A172 (cell line): ENCODE results near the gene PPL. TPM values are rescaled to one million over a fixed set of nuclear protein-coding genes. Genes with fewer than 3 reads are reported as not detected.
A peak's percentile ranks its signal among the peaks of the same experiment; 100 is the strongest.

ENCODE experiments used
- DNase-seq: peaks from one replicate; pipeline ENCODE4 v3.0.0-alpha.2; 2015; ENCODE audit warnings: low spot score
- total RNA-seq: library from RNA; depleted of rRNA; stranded (reverse); fragments of >200 nt; shearing (Covaris generic); gene quantifications from 2 replicates; pipeline ENCODE4 v1.2.3, GENCODE V29; 2014

The PPL gene
- total RNA-seq, 1 experiment from 2014 or later, result 0.81 TPM

DNA sequence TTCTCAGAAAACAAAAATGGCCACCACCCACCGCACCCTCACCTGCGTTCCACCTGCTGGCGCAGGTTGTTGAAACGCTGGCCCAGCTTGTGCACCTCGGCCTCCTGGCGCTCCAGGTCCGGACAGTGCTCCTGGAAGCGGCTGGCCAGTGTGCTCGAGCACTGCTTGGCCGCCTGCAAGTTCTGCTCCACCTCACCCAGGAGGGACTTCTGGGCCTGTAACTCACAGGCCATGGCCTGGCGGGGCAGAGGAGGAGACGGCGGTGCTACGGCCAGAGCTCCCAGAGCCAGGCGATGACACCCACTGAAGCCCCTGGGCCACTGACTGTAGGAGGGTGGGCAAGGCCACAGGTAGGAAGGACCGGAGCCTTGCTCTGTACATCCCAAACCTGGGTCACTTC is 46.3 kb downstream of the PPL start:
- DNase-seq, result no peak

DNA sequence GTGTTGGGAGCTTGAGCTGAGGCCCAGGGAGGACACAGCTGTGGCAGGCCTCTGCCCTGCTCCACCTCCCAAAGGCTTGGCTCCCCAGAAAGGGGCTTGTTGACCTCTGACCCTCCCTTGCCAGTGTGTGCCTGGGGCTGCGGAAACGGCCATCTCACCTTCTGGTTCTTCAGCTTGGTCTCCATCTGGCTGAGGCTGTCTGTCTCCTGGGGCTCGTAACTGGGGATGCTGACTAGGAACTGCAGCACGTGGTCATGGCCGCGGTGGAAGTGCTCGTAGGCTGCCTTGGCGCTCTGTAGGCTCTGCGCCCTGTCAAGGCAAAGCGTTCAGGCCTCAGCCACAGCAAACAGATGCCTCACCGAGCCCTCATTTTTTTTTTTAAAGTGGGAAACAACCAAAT is 46.9 kb downstream of the PPL start:
- DNase-seq, result no peak

DNA sequence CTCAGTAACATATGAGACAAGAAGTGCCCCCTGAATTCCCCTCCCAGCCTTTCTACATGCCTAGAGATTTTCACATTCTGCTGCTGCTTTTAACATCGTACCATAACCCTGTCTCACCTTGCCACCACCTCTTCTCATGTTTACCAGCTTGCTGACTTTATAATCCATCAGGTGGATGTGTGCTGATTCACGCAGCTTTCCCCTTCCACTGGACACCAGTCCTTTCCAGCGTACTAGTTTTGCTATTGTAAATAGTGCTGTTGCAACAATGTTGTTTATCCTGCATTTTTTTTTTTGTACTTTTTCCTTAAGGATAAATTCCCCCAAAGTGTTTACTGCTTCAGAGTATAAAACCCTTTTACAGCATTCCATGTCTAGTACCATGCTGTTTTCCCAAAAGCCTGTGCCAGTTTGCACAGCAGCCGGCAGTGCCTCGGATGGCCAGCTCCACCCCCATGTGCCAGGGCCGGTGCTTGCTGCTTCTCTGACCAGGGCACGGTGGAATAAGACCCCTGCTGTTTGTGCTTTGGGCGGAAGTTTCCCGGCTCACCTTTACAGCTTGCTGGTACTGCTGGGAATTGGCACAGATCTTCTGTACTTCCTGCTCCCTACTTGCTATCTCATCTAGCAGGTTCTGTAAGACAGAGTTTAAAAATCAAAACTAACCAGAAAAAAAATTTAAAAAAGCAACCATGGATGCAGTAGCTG is 48.4 kb downstream of the PPL start:
- no peak for DNase-seq

DNA sequence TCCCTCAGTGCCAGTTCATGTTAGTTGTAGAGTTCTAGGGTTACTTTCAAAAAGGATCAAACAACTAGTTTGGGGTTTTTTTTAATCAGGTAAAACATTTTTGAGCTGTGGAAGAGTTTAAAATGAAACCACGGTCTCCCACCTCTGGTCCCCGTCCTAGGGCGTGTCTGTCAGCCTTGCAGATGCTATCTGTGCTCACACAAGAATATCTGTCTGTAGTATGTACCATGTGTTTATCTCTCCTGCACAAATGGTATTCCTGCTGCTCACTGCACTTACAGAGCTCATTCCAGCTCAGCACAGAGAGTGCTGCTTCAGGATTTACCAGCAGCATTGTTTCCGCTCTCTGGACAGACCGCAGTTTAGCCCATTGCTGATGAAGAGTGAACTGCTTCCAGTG is 50.8 kb downstream of the PPL start:
- DNase-seq, result no peak

DNA sequence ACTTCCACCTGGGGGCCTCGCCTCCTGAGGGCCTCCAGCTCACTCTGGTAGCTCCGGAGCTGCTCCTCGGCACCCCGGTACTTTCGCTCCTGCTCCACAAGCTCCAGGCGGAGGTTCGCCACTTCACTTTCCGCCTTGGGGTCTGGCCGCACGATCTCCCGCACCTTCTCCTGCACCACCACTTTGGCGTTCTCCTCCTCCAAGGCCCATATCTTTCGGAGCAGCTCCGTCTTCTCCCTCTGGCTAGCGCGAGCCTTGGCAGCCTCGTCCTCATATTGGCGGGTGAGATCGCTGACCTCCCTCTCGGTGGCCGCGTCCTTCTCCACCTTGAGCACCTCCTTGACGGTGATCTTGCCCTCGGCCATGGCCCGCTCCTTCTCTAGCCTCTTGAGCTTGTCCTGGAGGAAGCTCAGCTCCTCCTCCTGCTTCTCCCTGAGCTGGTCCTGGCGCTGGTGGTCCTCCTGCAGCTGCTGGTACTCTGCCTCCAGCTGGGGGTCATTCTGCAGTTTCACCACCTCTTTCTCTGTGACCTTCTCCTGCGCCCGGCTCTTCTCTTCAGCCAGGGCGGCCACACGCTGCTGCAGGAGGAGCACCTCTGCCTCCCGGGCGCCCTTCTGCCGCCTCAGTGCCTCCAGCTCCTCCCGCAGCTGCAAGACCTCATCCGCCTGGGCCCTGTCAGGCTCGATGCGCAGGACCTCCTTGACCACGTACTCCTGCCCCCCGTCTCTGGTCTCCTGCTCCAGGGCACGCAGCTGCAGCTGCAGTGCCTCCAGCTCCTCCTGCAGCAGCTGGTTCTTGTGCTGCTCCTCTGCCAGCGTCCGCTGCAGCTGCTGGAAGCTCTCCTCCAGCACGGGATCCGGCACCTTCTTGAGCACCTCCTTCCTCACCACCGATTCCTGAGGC is 51.7 kb downstream of the PPL start:
- no peak for DNase-seq

DNA sequence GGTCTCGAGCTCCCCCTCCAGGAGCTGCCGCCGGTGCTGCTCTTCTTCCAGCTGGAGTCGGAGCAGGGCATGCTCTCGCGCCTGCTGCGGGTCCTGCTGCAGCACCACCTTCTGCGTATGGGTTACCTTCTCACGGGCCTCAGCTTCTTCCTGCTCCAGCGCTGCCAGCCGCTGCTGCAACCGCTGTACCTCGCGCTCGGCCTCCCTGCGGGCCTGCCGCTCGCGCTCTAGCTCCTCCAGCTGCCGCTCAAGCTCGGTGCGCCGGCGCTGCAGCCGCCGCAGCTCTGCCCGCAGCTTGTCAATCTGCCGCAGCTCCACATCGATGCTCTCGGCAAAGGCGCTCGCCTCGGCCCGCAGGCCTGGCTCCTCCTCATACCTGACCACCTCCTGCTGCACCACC is 52.7 kb downstream of the PPL start:
- DNase-seq, result no peak

DNA sequence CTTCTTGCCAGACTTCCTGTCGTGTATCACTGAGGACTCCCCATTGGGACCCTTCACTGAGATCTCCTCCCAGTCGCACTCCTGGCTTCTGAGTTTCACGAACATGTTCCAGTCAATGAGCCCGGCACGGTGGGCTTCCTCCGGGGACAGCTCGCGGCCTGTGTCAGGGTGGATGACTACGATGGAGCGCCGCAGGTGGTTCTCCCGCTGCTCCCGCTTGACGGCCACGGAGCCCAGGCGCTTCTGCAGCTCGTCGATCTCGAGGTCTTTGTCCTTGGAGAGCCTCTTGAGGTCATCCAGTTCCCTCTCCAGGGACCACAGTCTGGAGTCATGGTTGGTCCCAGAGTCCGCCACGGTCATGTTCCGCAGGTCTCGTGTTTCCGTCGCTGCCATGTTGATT is 53.4 kb downstream of the PPL start:
- no peak for DNase-seq

DNA sequence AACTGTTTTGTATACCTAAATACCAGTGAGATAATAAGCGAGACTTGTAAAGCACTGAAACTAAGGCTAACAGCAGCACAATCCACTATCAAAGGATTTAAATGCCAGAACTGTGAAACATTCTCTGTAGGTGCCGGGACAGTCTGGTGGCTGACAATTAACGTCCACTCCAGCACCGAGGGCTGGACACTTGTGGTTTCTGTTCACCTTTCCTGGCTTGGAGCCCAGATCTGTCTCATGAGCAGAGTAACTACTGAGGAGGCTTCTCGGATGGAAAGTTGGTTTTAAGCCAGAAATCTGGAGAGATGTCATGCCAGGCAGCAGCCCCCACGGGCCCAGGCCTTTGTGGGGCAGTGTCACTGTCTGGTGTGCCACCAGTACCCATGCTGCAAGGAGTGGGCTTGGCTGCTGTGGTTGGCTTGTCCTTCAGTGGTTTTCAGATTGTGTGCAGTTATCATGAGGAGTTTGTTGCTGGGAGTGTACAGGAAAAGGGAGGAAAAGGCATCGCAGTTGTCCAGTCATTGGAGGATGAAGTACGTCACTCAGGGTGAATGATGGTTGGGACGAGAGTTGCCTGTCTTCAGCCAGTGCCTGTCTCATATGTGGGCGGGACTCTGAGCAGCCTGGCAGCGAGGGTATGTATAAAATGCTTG is 54.2 kb downstream of the PPL start:
- peak; percentile 97 for DNase-seq

DNA sequence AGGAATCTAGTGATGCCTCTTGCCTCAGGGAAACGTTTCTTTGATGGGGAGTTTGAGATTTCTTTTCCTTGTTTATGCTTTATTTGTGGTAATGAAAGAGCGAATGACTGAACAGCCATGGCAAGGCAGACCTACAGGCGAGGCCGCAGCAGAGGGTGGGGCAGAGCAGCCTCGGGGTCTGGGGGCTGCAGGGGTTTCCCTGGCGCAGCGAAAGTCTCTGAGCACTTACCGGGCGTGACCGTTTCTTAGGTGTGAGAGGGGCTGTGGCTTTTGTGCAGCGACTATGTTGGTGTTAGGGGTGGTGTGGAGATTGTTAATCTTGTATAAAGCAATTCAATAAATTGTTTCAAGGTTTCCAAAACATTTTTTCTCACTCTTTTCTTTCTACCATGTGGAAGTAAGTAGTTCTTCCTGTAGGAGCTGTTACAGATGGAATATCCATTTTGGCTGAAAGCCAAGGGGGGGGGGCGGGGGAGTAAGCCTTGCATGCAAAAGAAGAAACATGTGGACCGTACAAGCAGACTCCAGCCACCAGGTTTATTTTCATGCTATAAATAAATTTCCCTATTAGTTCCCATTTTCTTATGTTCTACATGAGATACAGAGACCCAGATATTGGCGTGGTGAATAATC is 54.8 kb downstream of the PPL start:
- no peak for DNase-seq

DNA sequence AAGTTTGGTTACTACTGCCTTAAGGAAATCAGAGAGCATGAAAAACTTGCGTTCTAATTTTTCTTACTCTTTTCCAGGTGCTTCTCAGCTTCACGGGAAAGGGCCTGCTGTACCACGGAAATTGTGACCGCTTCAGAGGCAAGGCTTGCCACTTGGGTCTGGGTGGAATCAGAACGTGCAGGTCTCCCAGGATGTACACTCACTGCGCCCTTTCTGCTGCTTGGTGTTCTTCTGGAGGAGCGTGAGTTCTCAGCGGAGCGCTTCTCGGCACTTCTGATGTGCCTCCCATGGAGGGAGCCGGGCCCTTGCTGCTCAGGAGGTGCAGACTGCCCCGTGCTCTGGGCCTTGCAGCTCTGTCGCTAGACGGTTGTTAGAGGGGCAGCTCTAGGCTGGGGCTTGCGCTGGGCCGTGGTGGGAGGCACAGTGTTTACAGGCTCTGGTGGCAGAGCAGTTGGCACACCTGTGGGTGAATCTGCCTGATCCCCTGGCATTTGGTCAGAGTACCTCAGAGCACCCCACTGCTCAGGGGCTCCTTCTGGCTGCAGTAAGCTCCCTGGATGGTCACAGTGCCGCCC is 56.9 kb downstream of the PPL start:
- DNase-seq, result no peak

DNA sequence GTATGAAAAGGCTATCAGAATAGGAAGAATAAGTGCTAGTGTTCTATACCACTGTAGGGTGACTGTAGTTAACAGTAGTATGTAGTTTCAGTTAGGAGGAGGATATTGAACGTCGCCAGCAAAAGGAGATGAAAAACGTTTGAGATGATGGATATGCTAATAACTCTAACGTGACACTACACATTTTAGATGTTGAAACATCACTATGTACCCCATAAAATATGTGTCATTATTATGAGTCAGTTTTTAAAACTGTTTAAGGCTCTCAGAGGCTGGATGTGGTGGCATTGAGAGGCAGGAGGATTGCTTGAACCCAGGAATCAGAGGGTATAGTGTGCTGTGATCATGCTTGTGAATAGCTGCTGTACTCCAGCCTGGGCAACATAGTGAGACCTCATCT is 57.9 kb downstream of the PPL start:
- peak; percentile 27 for DNase-seq

DNA sequence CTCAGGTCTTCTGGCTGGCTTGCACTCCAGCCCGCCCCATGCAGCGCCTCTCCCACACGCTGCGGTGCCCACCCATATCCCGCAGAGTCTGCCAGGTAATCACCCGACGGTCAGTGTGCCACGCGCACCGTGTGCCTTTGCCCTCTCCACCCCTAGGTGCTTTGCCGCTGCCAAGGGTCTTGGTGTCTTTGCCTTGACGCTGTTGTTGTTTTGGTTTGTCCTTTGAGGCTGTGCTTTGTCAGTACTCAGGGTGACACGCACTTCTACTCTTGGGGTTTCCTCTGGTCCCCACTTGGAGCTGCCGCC is 59.6 kb downstream of the PPL start:
- DNase-seq, result no peak

DNA sequence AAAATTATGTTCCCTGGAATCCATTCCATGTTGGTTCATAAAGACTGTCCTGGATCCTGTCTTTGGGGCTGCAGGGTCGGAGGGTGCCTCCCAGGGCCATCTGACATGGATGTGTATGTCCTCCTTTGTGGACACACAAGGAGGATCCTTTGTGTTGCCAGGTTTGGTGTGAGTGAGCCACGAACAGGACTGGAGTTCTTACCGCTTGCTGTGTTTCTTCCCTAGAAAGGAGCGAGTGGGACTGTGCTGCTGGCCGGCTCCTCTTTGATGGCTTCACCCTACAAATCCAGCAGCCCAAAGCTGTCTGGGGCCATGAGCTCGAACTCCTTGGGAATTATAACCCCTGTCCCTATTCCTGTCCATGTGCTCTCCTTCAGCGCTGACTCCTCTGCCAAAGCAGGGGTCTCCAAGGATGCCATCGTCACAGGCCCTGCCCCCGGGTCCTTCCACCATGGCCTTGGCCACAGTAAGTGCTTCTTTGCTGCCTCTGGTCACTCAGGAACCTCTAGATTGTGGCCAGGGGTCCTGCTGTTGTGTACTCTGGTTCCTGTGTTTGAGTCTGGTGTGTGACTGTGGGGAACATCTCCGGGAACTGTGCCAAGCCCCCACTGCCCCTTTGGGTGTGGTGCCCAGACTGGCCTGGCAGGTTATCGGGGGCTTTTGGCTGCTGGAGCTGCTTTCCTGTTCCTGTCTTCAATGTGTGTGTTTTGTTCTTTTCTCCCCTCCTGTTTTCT is 60.1 kb downstream of the PPL start:
- no peak for DNase-seq

DNA sequence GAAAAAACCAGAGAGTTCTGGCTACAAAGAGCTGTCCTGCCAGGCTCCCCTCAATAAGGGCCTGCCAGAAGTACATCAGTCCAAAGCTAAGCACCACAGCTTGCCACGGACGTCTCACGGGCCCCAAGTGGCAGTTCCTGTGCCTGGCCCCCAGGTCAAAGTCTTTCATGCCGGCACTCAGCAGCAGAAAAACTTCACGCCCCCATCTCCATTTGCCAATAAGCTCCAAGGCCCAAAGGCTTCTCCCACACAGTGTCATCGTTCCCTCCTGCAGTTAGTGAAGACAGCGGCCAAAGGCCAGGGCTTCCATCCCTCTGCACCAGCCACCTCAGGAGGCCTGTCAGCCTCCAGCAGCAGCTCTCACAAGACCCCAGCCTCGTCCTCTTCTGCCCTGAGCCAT is 62.3 kb downstream of the PPL start:
- DNase-seq, result no peak

DNA sequence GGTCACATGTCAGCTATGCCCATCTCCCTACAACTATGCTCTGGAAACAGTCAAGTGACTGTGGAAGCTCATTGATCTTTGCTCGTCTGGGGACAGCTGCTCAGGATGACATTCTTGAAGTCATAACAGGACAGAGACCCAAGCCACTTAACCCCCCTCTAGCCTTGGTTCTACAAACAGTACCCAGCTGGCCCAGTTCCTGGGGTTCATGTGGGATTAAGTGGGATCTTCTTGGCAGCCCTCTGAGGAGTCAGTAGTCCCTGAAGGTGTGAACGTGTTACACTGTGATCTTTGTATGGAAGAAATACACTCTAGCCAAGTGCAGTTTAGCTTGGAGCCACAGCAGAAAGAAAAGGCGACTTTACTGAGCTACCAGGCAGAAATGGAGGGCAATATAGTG is 63.9 kb downstream of the PPL start:
- DNase-seq, result no peak

DNA sequence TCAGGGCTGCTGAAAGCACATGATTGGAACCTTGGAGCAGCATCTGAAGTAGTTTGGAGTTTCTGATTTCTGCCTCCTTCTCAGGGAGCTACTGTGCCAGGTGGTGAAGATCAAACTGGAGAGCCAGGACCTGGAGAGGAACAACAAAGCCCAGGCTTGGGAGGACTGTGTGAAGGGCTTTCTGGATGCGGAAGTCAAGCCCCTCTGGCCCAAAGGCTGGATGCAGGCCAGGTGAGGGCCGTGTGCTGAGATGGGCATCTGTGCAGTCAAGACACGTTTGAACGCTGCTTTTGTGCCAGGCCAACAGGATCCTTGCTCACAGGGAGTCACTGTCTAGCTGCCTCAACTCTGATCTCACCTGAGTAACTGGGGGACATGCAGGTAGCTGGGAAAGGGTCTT is 65.9 kb downstream of the PPL start:
- DNase-seq, result no peak

DNA sequence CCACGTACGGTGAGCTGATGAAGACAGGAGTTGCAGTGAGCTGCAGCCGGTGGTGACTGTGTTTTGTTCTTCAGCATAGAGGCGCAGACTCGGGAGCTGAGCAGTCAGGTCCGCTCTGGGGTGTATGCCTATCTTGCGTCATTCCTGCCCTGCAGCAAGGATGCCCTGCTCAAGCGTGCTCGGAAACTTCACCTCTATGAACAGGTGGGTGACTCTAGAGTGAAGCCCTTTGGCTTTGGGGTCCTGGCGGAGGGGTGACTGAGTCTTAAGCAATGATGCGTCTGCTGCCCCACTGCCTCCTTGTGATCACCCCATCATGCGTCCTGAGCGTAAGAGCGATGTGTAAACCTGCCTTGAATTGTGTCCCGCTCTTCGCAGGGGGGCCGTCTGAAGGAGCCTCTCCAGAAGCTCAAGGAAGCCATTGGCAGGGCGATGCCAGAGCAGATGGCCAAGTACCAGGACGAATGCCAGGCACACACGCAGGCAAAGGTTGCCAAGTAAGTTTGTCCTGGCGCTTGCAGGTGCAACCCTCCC is 66.7 kb downstream of the PPL start:
- no peak for DNase-seq

DNA sequence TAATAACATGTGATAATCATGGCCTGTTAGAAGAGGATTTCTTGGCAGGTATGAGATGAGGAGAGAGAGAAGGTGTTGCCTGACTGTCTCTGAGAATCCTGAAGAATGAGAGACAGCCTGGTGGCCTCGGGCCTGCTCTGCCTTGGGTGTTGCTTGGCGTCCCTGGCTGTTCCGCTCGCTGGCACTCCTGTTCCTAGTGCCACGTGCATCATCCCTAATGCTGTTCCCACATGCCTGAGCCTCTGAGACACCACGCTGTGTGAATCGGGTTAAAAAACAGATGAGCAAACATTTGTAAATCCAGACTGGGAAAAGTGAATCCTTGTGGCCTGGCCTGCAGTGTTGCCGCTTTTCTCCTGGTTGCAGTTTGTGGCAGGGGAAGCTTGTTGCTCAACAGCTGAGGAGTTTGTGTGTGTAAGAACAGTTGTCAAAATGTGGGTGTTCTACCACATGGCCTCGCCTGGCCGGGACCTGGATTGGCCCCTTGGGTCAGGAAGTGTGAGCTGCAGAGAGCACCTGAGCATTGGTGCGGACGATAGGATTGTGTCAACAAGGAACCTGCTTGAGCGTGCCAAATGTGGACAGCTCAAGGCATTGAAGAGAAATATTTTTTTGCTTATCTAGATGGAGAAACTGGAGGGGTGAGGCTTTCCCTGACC is 67.7 kb downstream of the PPL start:
- no peak for DNase-seq

DNA sequence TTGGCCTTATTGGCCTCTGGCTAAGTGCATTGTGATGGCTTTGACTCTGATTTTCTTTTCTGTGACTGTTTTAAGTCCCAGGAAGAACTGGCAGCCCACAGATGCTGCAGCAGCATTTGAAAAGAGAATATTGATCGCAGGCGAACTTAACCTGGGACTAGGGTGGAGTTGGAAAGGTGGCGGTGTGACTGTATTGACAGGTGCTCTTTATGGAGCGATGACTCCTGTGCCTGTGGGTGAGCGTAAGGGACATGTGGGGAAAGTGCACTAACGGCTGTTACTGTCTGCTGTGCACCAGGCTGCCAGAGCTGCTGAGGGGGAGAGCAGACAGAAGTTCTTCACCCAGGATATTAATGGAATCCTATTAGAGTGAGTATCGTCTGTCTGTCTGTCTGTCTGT is 68.4 kb downstream of the PPL start:
- DNase-seq, result no peak

DNA sequence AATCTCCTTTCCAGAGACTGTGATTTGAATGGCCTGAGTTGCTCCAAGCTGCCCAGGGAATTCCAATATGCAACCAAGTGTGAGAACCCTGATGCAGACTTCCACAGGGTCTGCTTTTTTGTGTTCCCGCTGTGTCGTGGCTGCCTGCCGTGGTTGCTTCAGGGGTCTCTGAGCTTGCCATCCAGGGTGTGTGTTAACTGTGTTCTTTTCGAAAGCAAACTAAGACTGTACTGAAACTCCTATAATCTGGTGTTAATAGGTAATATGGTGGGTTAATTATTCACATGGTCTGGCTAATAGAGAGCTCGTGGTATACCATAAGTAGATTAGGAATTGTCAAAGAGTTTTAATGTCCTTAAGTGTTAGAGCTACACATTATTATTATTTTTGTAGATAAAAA is 68.9 kb downstream of the PPL start:
- no peak for DNase-seq

DNA sequence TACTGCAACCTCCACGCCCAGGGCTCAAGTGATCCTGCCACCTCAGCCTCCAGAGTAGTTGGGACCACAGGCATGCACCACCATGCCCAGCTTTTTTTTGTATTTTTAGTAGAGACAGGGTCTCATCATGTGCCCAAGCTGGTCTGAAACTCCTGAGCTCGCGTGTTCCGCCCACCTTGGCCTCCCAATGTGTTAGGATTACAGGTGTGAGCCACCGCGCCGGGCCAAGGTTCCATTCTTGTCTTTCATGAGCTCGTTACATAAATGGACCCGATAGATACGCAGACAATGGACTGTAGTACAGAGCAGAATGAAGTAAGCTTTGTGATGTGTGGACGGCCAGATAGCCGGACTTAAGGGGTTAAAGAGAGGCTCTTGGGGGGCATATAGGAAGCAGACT is 70.4 kb downstream of the PPL start:
- no peak for DNase-seq
